ENCODE measurements around the gene HPN. TPM values are rescaled to one million over a fixed set of nuclear protein-coding genes. Genes with fewer than 3 reads are reported as not detected.

Gene HPN
- total RNA-seq, 4 donors from 2014 or later: 1.3 to 3.5 (median 1.8) TPM; not detected in 1

GRCh38 chr19:35088131-35088913 is 46.8 kb downstream of the HPN start:
- 76 to 82% methylated on average over 8 of the region's 8 CpGs for WGBS, 2 donors
- DNase-seq (ENCODE audit: low spot score in 2 of 2): no peak
- Histone ChIP-seq H3K36me3 (no peaks in the 10 kb centered on the region), H3K4me3 (no peak overlapping the region), H3K27ac (no peak overlapping the region), H3K27me3 (peaks cover 0 to 8% of the 10 kb centered on the region in 2 donors), H3K9me3 (no peaks in the 10 kb centered on the region), H3K4me1 (peaks cover 0 to 22% (median 7%) of the 10 kb centered on the region in 4 donors)
- TF ChIP-seq CTCF (IDR thresholded peaks at IDR 0.05) (no peak), POLR2A (IDR thresholded peaks at IDR 0.05) (no peak), EP300 (IDR thresholded peaks at IDR 0.05) (no peak)

- Histone ChIP-seq H3K27me3 (peaks cover 0 to 8% of the 10 kb centered on the region in 2 donors), H3K27ac (no peak overlapping the region), H3K4me3 (no peak overlapping the region), H3K4me1 (peaks cover 0 to 16% (median 7%) of the 10 kb centered on the region in 4 donors), H3K36me3 (no peaks in the 10 kb centered on the region), H3K9me3 (no peaks in the 10 kb centered on the region)
- WGBS, 2 donors: 87 to 88% methylated on average over 8 of the region's 8 CpGs
- TF ChIP-seq EP300 (IDR thresholded peaks at IDR 0.05) (no peak), POLR2A (IDR thresholded peaks at IDR 0.05) (no peak)
- DNase-seq (ENCODE audit: low spot score in 2 of 2): no peak
These were observed 48.0 kb downstream of the HPN start for GRCh38 chr19:35089554-35089953.

- H3K27me3 ChIP-seq: peaks cover 0 to 8% of the 10 kb centered on the region in 2 donors
These were observed 48.6 kb downstream of the HPN start for GRCh38 chr19:35090160-35090505.

GRCh38 chr19:35090506-35091214 is 49.1 kb downstream of the HPN start:
- peaks cover 0 to 16% (median 7%) of the 10 kb centered on the region in 4 donors for H3K4me1 ChIP-seq
- no peaks in the 10 kb centered on the region for H3K9me3 ChIP-seq
- DNase-seq (ENCODE audit: low spot score in 2 of 2): peak; percentile 33 to 83
- TF ChIP-seq EP300 (IDR thresholded peaks at IDR 0.05) (no peak), CTCF (IDR thresholded peaks at IDR 0.05) (peak; percentile 62 to 77 (median 71))
- peak overlapping the region in 3 of 4 donors; percentile 24 to 47 (median 25) for H3K27ac ChIP-seq
- 9 to 13% methylated on average over 34 to 35 of the region's 36 CpGs for WGBS, 2 donors
- H3K27me3 ChIP-seq: peaks cover 0 to 8% of the 10 kb centered on the region in 2 donors
- H3K4me3 ChIP-seq: peak overlapping the region; percentile 7 to 25 (median 14)
- no peaks in the 10 kb centered on the region for H3K36me3 ChIP-seq

More at GRCh38 chr19:35090160-35090505, 48.6 kb downstream of the HPN start:
- Histone ChIP-seq H3K36me3 (no peaks in the 10 kb centered on the region), H3K4me1 (peaks cover 0 to 16% (median 7%) of the 10 kb centered on the region in 4 donors), H3K27ac (peak overlapping the region in 1 of 4 donors; percentile 25), H3K9me3 (no peaks in the 10 kb centered on the region), H3K4me3 (peak overlapping the region in 1 of 4 donors; percentile 9)
- no peak for DNase-seq (ENCODE audit: low spot score in 2 of 2)
- 30 to 45% methylated on average over 9 of the region's 9 CpGs for WGBS, 2 donors
- TF ChIP-seq EP300 (IDR thresholded peaks at IDR 0.05): no peak
- TF ChIP-seq POLR2A (IDR thresholded peaks at IDR 0.05): no peak
- TF ChIP-seq CTCF (IDR thresholded peaks at IDR 0.05): no peak

- WGBS, 2 donors: 94 to 96% methylated on average over 5 of the region's 5 CpGs
- TF ChIP-seq CTCF (IDR thresholded peaks at IDR 0.05): no peak
- no peak for TF ChIP-seq EP300 (IDR thresholded peaks at IDR 0.05)
- TF ChIP-seq POLR2A (IDR thresholded peaks at IDR 0.05): no peak
- Histone ChIP-seq H3K27me3 (peaks cover 0 to 8% of the 10 kb centered on the region in 2 donors), H3K4me1 (peaks cover 0 to 20% (median 7%) of the 10 kb centered on the region in 4 donors), H3K36me3 (no peaks in the 10 kb centered on the region), H3K27ac (no peak overlapping the region), H3K4me3 (no peak overlapping the region), H3K9me3 (no peaks in the 10 kb centered on the region)
- no peak for DNase-seq (ENCODE audit: low spot score in 2 of 2)
These were observed 51.9 kb downstream of the HPN start for GRCh38 chr19:35093430-35093829.

Measured in tibial nerve (tissue), 4 donors.